DMS114 treated with DMSO at 0.1 percent for 48 hours (cell line): Measurements from ENCODE around the gene CA4.
A peak's percentile ranks its signal among the peaks of the same experiment; 100 is the strongest.

Experiments
- DNase-seq: peaks from one replicate; lab custom pipeline; 2025; ENCODE audit not compliant: unreplicated experiment; lab: John Stamatoyannopoulos, UW

The CA4 gene

DNA sequence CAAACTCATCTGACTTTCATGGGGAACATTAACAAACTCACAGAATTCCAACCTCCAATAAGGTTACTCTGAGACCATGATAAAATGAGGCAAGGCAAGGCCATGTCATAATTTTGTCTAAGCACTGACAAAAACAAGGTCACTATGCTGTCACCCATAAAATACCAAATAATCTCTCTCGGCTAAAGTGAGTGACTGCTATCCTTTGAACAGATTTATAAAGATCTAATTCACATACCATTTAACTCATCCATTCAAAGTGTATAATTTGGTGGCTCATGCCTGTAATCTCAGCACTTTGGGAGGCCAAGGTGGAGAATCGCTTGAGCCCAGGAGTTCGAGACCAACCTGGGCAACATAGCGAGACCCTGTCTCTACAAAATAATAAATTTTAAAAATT lies 20.6 kb upstream of the CA4 start:
- DNase-seq = no peak

DNA sequence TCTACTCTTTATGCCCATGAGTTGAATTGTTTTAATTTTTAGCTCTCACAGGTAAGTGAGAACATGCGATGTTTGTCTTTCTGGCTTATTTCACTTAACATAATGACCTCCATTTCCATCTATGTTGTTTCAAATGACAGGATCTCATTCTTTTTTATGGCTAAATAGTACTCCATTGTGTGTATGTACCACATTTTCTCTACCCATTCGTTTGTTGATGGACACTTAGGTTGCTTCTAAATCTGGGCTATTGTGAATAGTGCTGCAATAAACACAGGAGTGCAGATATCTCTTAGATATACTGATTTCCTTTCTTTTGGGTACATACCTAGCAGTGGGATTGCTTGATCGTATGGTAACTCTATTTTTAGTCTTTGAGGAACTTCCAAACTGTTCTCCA lies 19.3 kb upstream of the CA4 start:
- no peak for DNase-seq

DNA sequence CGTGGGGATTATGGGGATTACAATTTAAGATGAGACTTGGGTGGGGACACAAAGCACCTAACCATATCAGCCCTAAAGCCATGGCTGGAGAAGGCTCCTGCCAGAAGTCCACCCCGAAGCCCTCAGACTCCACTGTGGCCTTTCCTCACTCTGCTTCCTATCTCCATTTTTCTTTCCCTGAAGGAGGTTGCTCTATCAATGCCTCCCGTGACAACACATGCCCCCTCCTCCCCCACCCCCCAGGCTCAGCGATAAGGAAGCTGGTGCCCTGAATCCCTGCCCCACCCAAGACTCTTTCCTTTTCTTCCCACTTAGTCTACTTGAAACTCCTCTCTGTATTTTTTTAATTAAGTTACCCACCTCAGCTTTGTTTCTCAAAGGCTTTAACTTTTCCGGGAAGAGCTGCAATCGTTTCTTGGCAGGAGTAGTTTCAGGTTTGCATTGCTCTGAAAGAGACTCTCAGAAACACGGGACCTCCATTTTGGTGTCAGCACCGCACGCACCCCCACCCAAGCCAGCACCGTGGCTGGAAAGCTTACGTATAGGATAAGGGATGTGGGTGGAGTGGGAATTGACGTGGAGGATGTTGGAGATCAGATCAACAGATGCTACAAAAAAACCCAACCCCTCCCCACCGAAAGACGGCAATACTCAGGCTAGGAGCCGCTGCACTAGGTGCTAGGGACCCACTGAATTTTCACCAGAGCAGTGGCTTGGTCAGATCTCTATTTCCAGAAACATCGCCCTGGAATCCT lies 15.2 kb upstream of the CA4 start:
- no peak for DNase-seq

DNA sequence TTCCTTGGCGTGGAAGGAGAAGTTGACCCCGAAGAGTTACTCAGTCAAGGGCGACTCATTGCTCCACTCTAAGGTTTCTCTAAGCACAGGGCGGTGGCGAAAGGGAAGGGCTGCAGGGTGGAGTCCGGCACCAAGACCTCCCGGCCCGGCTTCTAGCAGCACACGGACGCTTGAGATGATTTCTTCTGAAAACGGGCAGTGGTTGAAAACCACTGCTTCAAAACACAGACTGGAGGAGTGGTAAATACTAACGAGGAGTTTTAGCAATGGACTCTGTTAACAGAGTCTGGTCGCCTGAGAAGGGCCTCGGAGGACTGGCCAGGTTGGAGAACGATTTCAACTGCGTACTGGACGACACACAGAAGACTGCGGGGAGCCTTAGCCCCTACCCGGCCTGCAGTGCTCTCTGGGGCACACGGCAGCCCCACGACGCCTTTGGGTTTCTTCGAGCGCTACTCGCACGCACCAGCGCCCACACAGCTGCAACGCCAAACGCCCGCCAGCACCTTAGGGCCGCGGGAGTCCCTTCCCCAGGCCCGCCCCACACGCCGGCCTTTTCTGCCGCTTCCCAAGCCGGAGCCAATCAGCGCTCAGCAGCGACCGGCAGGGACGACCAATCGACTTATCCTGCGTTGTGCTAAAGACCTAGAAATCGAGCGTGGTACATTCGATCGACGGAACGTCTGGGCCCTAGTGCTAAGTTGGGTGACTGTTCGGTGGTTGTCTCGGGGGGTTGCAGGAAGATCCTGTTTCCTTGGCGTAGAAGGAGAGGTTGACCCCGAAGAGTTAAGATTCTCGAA lies 14.4 kb upstream of the CA4 start:
- peak; percentile 91 for DNase-seq

DNA sequence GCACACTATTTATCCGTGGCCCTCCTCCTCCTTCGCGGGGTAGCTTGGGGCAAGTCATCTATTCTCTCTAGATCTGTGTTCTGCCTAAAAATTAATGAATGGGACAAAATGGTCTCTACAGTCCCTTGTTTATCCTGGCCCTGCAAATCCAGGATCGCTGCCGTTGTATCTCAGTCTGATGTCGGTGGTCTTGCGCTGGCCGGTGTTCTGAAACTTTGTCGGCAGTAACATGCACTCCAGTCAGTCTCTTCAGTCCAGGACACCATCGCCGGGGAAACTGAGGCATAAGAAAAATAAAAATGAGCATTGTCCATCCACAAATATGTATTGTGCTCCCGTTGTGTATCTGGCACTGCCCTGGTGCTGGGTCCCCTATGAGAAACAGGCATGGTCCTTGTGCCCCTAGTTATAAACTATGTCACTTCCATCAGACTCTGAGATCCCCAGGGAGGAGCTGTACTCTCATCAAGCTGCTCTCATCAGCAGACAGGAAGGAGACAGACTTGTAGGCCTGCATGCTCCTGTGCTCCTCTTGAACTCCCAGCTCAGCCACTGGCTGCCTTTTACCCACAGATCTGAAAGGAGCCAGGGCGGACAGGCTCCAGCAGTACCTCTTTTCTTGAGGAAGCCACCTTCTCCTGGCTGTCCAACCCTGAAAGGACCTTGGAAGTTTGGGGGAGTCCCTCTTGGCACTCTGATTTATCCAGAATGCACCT lies 13.7 kb upstream of the CA4 start:
- DNase-seq = no peak

DNA sequence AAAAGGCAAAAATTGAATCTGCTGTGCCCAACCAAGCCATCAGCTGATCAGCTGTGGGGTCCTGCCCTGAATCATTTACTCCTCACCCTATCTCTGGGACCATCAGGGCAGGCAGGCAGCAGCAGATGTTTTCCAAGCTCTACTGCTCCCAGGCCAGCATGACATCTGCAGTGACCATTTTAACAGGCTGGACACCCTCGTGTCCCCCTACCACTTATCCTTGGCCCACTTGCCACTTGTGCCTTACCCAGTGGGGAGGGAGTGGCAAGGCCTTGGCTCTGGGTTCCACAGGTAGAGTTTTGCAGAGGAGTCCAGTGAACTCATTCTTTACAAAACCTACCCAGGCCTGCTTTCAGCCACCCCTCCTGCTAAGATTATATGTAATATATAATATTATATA lies 12.0 kb upstream of the CA4 start:
- no peak for DNase-seq

DNA sequence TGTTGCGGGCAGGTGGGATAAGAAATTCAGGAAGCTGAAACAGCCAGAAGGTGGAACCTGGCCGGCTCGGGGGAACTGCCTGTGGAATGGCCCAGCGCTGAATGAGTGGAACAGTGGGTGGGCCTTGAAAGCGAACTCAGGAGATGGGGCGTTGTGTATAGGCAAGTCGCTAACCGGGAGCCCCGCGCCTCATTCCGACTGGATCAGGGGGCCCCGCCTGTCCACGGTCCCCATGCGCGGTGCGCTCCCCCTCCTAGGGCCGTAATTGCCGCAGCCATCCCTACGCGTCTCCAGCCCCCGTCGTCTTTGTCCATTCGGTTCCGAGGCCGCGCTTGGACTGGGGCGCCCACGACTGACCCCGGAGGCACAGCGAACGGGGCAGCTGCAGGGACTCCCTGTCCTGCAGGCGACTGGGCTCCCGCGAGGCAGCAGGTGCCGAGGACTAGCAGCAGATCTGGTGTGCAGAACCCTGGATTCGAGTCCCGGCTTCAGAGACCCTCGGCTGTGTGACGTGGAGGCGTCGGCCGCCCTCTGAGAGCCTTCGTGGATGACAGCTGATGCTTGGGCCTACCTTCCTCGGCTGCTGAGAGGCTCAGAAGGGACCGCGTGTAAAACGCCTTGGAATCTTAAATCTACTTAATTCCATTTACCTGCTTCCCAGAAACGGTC lies 10.9 kb upstream of the CA4 start:
- DNase-seq = no peak

DNA sequence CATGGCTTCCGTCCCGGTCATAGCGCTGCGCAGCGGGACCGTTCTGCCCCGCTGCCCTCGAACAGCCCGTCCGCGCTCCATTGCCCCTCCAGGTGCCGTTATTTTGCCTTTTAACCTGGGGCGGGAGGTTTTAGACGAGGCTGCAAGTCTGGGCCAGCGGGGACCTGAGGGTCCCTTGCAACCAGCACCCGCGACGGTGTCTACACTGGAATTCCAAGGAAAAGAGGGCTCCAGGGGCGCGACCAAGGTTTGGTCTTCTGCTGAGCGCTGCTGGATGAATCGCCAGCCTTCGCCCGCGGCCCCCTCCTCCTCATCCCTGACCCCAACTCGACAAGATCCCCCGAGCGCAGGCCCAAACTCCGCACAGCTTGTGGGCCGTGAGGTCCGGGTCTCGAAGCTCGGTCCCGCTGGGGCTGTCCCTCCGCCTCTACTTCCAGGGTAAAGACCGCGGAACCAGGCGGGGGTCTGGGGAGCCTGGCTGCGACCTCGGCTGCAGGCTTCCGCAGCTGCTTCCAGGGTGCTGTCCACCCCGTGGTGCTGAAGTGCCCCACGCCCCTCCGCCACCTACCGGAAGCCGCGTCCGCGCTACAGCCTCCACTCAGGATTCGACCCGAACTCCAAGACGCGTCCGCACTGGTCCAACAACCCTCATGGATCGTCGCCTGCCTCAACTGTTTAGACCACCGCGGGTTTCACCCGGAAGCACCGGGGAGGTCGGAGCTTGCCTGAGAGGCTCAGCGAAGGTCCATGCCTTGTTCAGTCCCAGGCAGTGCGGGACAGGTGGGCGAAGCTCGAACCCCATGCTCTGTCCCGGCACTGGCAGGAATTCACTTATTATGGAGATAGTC lies 10.1 kb upstream of the CA4 start:
- DNase-seq = no peak

DNA sequence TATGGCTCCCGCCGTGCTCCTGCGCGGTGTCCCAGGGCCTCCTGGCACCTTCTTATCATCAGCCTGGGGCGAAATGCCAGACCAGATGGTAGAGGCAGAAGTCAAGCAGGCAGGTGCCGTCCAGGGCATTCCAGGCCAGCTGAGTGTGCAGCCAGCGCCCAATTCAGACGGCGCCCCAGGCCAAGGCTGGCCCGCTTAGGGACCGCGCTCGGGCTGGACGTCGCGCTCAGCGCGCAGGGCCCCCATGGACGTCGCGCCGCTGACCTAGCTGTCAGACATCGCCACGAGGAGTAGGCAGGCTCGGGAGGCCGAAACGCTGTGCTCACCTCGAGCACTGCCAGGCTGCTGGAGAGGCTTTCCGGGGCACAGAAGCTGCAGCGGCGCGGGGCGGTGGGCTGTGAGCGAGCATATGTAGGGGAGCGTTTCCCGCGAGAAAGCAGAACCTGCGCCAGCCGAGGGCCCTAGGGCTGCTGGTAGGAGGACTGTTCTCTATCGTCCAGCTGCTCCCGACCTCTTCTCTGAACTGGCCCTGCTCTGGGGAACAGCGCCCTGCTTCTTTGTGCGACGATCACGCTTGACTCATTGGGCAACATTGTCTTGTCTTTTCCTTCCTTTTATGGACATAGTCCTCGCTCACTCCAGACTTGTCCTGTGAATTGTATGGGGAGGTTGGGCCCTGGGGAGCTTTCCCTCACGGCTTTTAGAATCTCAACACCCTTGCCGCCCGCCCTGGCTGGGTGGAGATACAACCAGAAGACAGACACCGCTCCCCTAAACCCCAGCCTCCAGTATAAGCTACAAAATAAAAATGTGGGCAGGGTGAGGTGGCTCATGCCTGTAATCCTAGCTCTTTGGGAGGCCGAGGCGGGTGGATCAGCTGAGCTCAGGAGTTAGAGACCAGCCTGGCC lies 8.4 kb upstream of the CA4 start:
- DNase-seq = no peak

DNA sequence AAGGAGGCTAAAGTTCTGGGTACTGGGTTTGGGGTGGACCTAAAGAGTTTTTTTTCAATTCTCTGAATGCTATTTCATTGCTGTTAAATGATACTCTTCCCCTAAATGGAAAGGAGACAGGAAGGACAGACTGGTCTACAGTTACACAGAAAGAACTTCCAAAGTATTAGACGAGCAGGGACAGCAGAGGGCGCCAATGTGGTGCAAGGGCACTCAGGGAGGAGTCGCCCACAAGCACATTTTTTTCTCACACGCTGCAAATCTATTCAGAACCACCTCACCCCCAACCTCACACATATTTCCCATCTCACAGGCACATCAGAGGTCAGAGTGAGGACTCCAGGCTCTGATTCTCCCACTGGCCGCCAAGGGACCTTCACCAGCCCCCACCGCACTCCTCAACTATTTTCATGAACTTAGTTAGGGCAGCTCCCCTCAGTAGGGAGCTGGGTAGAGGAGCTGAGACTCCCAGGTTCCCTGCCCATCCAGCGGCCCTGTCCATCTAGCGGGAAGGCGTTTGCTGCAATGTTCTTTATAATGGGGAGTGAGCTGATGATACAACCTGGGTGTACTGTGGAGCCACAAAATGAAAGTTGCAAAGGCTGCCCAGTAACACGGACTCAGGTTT lies 6.8 kb upstream of the CA4 start:
- DNase-seq = peak; percentile 94

DNA sequence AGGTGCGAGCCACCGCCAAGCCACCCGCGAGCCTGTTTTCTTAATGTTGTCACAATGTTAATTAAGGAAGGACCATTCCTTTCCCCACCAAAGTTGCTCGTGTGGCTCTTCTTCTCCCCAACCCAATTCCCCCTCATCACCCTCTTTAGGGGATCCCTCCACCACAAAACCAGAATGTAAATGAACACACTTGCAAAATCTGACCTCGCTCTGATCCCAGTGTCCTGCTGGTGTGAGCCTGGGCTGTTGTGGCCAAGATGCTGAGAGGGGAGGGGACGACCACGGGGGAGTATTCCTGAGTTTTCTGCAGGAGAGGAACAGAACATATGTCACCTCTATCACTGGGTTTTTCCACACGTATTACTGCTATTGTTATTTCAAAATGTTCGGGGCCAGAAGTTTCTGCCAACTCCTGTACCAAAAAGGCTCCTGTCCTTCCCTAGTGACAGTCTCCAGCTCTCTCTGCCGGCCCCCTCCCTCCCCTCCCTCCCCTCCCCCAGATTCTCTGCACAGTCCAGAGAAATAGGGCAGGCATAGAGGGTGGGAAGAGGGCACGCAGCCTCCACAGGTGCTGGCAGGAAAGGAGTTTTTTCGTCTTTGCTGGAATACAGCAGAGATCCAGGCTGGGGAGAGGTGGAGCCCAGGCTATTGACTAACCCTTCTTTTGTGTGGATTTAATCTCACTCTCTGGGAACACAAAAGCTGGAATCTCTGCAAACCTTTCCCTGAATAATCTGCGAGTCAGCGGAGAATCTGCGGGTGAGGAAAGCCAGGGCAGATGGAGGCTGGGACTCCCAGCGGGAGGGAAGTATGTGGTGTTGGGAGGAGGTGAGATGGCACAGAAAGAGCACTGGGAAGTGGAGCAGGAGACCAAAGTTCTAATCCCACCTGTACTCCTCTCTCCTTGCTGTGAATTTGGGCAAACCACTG lies 4.5 kb upstream of the CA4 start:
- no peak for DNase-seq

DNA sequence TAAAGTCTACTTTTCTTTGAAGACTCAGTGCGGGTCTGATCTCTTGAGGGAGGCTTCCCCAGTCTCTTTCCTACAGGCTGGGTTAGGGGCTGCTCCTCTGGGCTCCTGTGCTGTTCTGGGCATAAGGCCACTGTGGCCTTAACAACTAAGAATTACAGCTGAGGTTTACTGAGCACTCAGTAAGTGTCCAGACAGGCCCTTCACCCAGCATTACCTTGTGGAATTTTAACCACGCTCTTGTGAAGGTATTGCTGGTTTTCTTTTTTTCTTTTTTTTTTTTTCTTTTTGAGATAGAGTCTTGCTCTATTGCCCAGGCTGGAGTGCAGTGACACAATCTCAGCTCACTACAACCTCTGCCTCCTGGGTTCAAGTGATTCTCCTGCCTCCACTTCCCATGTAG lies 3.6 kb upstream of the CA4 start:
- DNase-seq = no peak

DNA sequence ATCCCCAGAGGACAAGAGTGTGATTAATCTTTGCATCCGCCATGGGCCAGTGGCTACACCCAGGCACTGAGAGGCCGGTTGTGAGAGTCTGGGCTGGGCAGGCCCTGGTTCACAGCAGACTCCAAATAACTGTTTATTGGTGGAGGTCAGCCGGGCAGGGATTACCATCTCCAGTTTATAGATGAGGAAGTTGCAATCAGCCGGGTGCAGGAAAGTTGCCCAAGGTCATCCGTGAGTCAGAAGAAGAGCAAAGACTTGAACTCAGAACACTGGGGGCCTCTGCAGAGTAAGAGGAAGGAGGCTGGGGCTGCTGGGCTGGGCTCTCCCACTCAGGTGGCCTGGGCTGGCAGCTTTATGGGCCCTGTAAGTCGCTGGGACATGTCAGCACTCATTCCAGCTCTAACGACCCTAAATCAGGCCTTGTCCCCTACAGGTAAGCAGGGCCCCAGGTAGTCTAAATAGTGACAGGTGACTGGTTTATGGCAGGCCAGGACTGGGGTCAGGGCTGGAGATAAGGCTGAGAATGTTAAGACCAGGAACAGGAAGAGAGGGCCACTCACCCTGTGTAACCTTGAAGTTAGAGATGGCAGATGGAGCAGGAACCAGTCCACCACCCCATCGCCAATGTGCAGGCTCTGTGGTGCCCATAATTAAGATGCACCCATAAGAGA lies 2.1 kb upstream of the CA4 start:
- no peak for DNase-seq

DNA sequence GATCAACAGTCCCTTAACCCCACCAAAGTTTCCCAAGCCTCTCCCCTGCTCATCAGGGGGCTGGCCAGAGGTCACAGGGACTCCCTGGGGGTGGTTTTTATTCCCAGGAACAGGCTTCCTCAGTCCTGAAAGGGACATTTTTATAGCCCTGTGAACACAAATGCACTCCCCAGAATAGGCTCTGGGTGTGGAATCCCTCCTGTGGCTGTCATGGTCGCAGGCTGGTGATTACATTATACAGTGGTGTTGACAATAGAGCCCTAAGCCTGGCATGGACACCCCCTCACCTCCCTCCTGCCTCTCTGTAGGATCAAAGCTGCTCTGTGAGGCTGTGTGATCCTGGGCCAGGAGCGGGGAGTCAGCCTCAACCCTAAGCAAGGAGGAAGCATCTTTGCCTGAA lies 1.4 kb upstream of the CA4 start:
- no peak for DNase-seq

DNA sequence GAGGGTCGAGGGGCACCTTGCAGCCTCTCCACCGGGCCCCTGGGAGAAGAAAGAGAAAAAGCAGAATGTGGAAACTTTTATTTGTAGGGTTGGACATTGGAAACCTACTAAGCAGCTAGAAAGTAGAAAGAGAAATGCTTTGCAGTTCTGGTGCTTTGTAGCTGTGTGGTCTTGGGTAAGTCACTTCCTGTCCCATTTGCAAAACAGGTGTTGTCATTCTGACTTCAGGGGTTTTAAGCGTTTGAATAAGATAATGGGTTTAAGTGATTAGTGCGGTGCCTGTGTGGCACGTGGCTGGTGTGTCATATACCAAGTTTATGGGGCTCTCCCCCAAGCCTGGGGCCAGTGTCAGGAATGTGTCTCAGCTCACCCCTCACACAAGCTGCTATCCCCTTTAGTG lies 1.6 kb downstream of the CA4 start:
- no peak for DNase-seq

DNA sequence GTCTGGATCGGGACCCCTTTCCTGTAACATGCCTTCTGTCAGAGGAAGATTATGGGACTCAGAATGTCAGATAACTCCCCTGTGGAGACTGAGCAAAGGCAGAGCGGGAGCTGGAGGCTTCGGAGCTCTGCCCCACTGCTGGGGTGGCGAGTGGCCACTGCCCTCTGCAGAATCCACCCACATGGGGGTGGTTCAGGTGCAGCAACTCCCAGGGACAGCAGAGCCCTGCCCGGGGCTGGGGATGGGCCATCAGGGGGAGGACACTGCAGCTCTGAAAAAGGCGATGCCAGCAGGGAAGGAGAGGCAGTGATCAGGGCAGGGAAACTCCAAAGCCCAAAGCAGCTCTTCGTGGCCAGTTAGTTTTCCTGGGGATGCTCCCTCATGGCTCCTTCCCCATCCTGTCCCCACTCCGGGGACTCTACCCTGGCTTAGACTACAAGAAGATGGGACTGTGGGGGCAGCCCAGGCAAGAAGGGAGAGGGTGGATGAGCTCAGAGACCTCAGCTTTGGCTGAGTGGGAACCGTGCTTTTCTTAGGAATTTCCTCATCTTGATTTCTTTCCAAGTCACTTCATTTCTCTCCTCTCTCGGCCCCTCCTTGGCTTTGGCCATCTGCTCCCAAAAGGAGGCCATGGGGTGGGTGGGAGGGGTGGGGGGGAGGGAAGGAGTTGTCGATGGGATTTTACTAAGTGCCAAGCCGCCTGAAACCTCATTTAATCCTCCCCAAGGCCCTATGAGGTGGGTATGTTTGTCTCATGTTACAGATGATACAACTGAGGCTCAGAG lies 4.0 kb downstream of the CA4 start:
- no peak for DNase-seq
